Measurements from ENCODE around the gene VAV3. TPM values are rescaled to one million over a fixed set of nuclear protein-coding genes. Genes with fewer than 3 reads are reported as not detected.

The VAV3 gene
- total and polyA plus RNA-seq, 3 donors from 2014 or later = 10.1 to 11.4 (median 11.3) TPM

DNA sequence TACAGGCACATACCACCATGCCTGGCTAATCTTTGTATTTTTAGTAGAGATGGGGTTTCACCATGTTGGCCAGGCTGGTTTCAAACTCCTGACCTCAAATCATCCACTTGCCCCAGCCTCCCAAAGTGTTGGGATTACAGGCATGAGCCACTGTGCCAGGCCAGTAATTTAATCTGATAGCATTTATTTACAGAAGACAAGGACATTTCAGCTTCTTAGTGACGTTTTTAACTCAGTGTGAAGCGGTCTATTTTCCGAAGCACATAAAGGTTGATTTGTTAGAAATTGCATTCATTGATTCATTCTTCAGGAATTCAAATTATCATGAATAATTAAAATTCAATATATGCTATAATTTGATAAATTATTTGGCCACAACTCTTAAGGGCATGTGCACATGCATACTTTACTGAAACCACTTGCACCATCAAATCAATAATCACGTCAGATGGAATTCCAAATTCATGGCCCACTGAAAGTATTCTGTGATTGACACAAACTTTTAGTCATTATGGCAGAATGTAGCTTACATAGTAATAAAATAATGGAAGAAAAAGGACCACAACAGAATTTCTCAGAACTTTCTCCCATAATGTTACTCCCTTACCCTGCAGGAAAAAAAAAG lies 339.5 kb downstream of the VAV3 start:
- 88 to 92% methylated on average over 4 of the region's 4 CpGs for WGBS, 2 donors
- intact Hi-C loops (cut with DNase I; ENCODE audit: low total_unique reads) = no loop called here
- no peak overlapping the region for H3K27ac ChIP-seq

DNA sequence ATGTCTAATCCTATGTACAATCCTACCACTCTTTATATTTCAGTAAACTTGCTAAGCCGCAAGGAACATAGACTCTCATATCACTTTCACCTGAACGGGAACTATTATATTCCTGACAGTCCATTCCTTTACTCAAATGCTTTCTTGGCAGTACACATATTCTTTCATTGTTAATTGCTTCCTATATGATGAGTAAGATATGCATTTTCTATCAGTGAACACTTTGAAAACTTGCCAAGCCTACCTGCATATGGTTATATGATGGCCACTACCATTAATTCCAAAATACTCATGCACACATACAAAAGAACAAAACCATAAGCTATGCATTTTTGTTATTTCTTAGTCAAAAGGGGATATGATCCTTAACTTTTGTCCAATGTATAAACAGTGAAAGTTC lies 341.5 kb downstream of the VAV3 start:
- H3K27me3 ChIP-seq = no peaks in the 10 kb centered on the region
- intact Hi-C loops (cut with DNase I; ENCODE audit: low total_unique reads) = no loop called here
- no peaks in the 10 kb centered on the region for H3K4me1 ChIP-seq
- H3K27ac ChIP-seq = no peak overlapping the region
- H3K4me3 ChIP-seq = no peak overlapping the region
- no peak for DNase-seq
- WGBS, 2 donors = 90 to 93% methylated on average over 2 of the region's 2 CpGs
- H3K36me3 ChIP-seq (ENCODE audit: low read depth, missing control alignments) = no peaks in the 10 kb centered on the region
- TF ChIP-seq POLR2A (IDR thresholded peaks at IDR 0.05) = no peak
- TF ChIP-seq, protein P1, sequence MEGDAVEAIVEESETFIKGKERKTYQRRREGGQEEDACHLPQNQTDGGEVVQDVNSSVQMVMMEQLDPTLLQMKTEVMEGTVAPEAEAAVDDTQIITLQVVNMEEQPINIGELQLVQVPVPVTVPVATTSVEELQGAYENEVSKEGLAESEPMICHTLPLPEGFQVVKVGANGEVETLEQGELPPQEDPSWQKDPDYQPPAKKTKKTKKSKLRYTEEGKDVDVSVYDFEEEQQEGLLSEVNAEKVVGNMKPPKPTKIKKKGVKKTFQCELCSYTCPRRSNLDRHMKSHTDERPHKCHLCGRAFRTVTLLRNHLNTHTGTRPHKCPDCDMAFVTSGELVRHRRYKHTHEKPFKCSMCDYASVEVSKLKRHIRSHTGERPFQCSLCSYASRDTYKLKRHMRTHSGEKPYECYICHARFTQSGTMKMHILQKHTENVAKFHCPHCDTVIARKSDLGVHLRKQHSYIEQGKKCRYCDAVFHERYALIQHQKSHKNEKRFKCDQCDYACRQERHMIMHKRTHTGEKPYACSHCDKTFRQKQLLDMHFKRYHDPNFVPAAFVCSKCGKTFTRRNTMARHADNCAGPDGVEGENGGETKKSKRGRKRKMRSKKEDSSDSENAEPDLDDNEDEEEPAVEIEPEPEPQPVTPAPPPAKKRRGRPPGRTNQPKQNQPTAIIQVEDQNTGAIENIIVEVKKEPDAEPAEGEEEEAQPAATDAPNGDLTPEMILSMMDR (IDR thresholded peaks at IDR 0.05) = no peak
- no peaks in the 10 kb centered on the region for H3K9me3 ChIP-seq

More for the DNA sequence above, 339.5 kb downstream of the VAV3 start:
- Histone ChIP-seq H3K4me1 (no peaks in the 10 kb centered on the region), H3K4me3 (no peak overlapping the region), H3K36me3 (ENCODE audit: low read depth, missing control alignments) (no peaks in the 10 kb centered on the region), H3K27me3 (no peaks in the 10 kb centered on the region), H3K9me3 (no peaks in the 10 kb centered on the region)
- TF ChIP-seq POLR2A (IDR thresholded peaks at IDR 0.05) = no peak
- TF ChIP-seq, protein P1 (IDR thresholded peaks at IDR 0.05) = no peak
- no peak for DNase-seq

- Histone ChIP-seq H3K36me3 (ENCODE audit: low read depth, missing control alignments) (no peaks in the 10 kb centered on the region), H3K27me3 (no peaks in the 10 kb centered on the region), H3K4me1 (no peaks in the 10 kb centered on the region), H3K4me3 (no peak overlapping the region), H3K27ac (no peak overlapping the region), H3K9me3 (no peaks in the 10 kb centered on the region)
- TF ChIP-seq POLR2A (IDR thresholded peaks at IDR 0.05) = no peak
- TF ChIP-seq, protein P1 (IDR thresholded peaks at IDR 0.05) = no peak
- 72 to 75% methylated on average over 1 of the region's 1 CpG for WGBS, 2 donors
- DNase-seq = no peak
- intact Hi-C loops (cut with DNase I; ENCODE audit: low total_unique reads) = no loop called here
Observed at GRCh38 chr1:107622966-107623365, 342.0 kb downstream of the VAV3 start.

GRCh38 chr1:107622535-107622934 lies 342.4 kb downstream of the VAV3 start:
- intact Hi-C loops (cut with DNase I; ENCODE audit: low total_unique reads) = no loop called here
- WGBS, 2 donors = 81 to 82% methylated on average over 4 of the region's 4 CpGs
- H3K36me3 ChIP-seq (ENCODE audit: low read depth, missing control alignments) = no peaks in the 10 kb centered on the region
- H3K9me3 ChIP-seq = no peaks in the 10 kb centered on the region
- no peak for DNase-seq
- H3K4me1 ChIP-seq = no peaks in the 10 kb centered on the region
- no peak overlapping the region for H3K4me3 ChIP-seq
- no peaks in the 10 kb centered on the region for H3K27me3 ChIP-seq
- no peak overlapping the region for H3K27ac ChIP-seq
- TF ChIP-seq, protein P1 (IDR thresholded peaks at IDR 0.05) = no peak
- TF ChIP-seq POLR2A (IDR thresholded peaks at IDR 0.05) = no peak

DNA sequence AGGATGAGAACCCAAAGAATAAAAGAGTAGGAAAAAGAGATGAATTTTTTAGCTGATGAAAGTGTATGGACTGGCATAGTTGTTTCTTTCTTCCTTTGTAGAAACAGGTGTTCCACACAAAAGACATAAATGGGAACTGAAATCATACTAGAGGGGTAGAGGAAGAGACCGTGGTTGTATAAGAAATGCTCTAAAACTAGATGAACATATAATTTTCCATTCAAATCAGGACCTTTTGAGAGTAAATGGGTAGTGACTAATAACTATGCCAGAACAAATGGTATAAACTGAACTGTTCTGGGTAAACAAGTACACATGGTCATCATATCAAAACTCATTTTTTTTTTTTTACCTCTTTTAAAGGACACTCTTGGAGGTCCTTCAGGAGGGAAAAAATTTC lies 344.2 kb downstream of the VAV3 start:
- Histone ChIP-seq H3K4me1 (no peaks in the 10 kb centered on the region), H3K4me3 (no peak overlapping the region), H3K27me3 (no peaks in the 10 kb centered on the region), H3K27ac (no peak overlapping the region), H3K9me3 (no peaks in the 10 kb centered on the region), H3K36me3 (ENCODE audit: low read depth, missing control alignments) (no peaks in the 10 kb centered on the region)
- WGBS, 2 donors = 84 to 87% methylated on average over 1 of the region's 1 CpG
- no peak for DNase-seq
- intact Hi-C loops (cut with DNase I; ENCODE audit: low total_unique reads) = no loop called here
- TF ChIP-seq, protein P1 (IDR thresholded peaks at IDR 0.05) = no peak
